ENCODE measurements around the gene MCOLN1. TPM values are rescaled to one million over a fixed set of nuclear protein-coding genes. Genes with fewer than 3 reads are reported as not detected.

The MCOLN1 gene
- total and polyA plus RNA-seq, 2 experiments from 2014 or later: 15.5 to 55.5 TPM

GRCh38 chr19:7500811-7501450, 21.5 kb upstream of the MCOLN1 start:
- Histone ChIP-seq H3K27me3 (peaks cover 6% of the 10 kb centered on the region), H3K36me3 (replicated peaks; ENCODE audit: insufficient read depth, low read depth) (no peaks in the 10 kb centered on the region), H4K20me1 (ENCODE audit: insufficient read depth, poor library complexity, severe bottlenecking) (no peaks in the 10 kb centered on the region), H3K4me3 (peak overlapping the region; percentile 21), H3K9me2 (replicated peaks; ENCODE audit: insufficient read depth) (no peaks in the 10 kb centered on the region), H3K4me2 (peak overlapping the region; percentile 94), H3K79me2 (no peaks in the 10 kb centered on the region), H3K27ac (no peak overlapping the region), H3K9me3 (ENCODE audit: low read depth) (no peaks in the 10 kb centered on the region), H2AFZ (peak overlapping the region; percentile 71), H3K4me1 (ENCODE audit: insufficient read depth) (no peaks in the 10 kb centered on the region)
- WGBS (ENCODE audit: low lambda C conversion rate, missing lambda C conversion rate): 4% methylated on average over 91 of the region's 93 CpGs
- DNase-seq (ENCODE audit: low spot score): peak; percentile 82
- TF ChIP-seq EZH2phosphoT487 (IDR thresholded peaks at IDR 0.05; ENCODE audit: low read depth, severe bottlenecking, unreplicated experiment) (no peak), CTCF (IDR thresholded peaks at IDR 0.05; ENCODE audit: poor library complexity) (no peak), EZH2 (IDR thresholded peaks at IDR 0.05; ENCODE audit: borderline replicate concordance) (peak; percentile 47)

DNA sequence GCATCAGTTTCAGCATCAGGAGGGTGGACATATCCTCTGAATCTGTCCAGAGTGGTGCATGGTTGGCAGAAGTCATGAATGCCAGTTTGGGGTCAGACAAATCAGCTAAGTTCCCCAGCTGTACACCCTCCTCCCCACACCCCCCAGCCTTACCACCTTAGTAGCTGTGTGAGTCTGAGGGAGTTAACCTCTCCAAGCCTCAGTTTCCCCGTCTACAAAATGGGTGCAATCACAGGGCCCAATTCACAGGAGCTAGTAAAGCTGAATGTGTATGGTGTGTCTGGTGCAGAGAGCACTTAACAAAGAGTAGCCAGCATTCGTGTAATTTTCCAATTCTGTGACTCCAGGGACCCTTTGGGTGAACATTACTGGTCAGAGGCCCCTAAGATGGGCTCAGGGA, 19.9 kb upstream of the MCOLN1 start:
- Histone ChIP-seq H3K4me2 (no peak overlapping the region), H3K27me3 (peaks cover 6% of the 10 kb centered on the region), H3K36me3 (replicated peaks; ENCODE audit: insufficient read depth, low read depth) (no peaks in the 10 kb centered on the region), H4K20me1 (ENCODE audit: insufficient read depth, poor library complexity, severe bottlenecking) (no peaks in the 10 kb centered on the region), H3K9me2 (replicated peaks; ENCODE audit: insufficient read depth) (no peaks in the 10 kb centered on the region), H3K27ac (no peak overlapping the region), H3K4me1 (ENCODE audit: insufficient read depth) (no peaks in the 10 kb centered on the region), H3K4me3 (no peak overlapping the region), H2AFZ (no peak overlapping the region), H3K9me3 (ENCODE audit: low read depth) (no peaks in the 10 kb centered on the region), H3K79me2 (no peaks in the 10 kb centered on the region)
- no peak for TF ChIP-seq EZH2 (IDR thresholded peaks at IDR 0.05; ENCODE audit: borderline replicate concordance)
- no peak for TF ChIP-seq EZH2phosphoT487 (IDR thresholded peaks at IDR 0.05; ENCODE audit: low read depth, severe bottlenecking, unreplicated experiment)
- TF ChIP-seq CTCF (IDR thresholded peaks at IDR 0.05; ENCODE audit: poor library complexity): no peak
- DNase-seq (ENCODE audit: low spot score): no peak
- 41% methylated on average over 2 of the region's 2 CpGs for WGBS (ENCODE audit: low lambda C conversion rate, missing lambda C conversion rate)

- no peak overlapping the region for H3K27ac ChIP-seq
- no peak for DNase-seq (ENCODE audit: low spot score)
- no peak overlapping the region for H2AFZ ChIP-seq
- H3K4me2 ChIP-seq: no peak overlapping the region
- TF ChIP-seq CTCF (IDR thresholded peaks at IDR 0.05; ENCODE audit: poor library complexity): no peak
- no peak for TF ChIP-seq EZH2 (IDR thresholded peaks at IDR 0.05; ENCODE audit: borderline replicate concordance)
- no peak for TF ChIP-seq EZH2phosphoT487 (IDR thresholded peaks at IDR 0.05; ENCODE audit: low read depth, severe bottlenecking, unreplicated experiment)
- no peaks in the 10 kb centered on the region for H3K9me3 ChIP-seq (ENCODE audit: low read depth)
- H3K36me3 ChIP-seq (replicated peaks; ENCODE audit: insufficient read depth, low read depth): no peaks in the 10 kb centered on the region
- WGBS (ENCODE audit: low lambda C conversion rate, missing lambda C conversion rate): 87% methylated on average over 4 of the region's 6 CpGs
- H3K27me3 ChIP-seq: peaks cover 6% of the 10 kb centered on the region
- no peaks in the 10 kb centered on the region for H3K79me2 ChIP-seq
- H3K4me1 ChIP-seq (ENCODE audit: insufficient read depth): no peaks in the 10 kb centered on the region
- H4K20me1 ChIP-seq (ENCODE audit: insufficient read depth, poor library complexity, severe bottlenecking): no peaks in the 10 kb centered on the region
- H3K4me3 ChIP-seq: no peak overlapping the region
- no peaks in the 10 kb centered on the region for H3K9me2 ChIP-seq (replicated peaks; ENCODE audit: insufficient read depth)
These were observed 17.7 kb upstream of the MCOLN1 start for GRCh38 chr19:7504684-7505083.

Measured in hepatocyte (in vitro differentiated cells).